ENCODE measurements around the gene NABP2.

GRCh38 chr12:56258820-56259183 is 34.7 kb downstream of the NABP2 start:
- TF ChIP-seq CTCF (IDR thresholded peaks at IDR 0.05) = no peak
- TF ChIP-seq POLR2A (IDR thresholded peaks at IDR 0.05) = no peak
- no peak for TF ChIP-seq POLR2AphosphoS5 (IDR thresholded peaks at IDR 0.05)
